GF-D8 (cell line): ENCODE data around the gene PITPNC1.
"Not testable (repeated sequence)": the region's sequence is repeated elsewhere in the genome, so short reads cannot be mapped to it uniquely, and the experiment has no call there.

ENCODE experiments used
- DNase-seq: peaks from one replicate; lab custom pipeline; 2025; lab: John Stamatoyannopoulos, UW

PITPNC1 gene

GRCh38 chr17:67369676-67370075 lies 7.4 kb upstream of the PITPNC1 start:
- DNase-seq = no peak

GRCh38 chr17:67372751-67373150 lies 4.3 kb upstream of the PITPNC1 start:
- DNase-seq = no peak

GRCh38 chr17:67374329-67375053 lies 2.6 kb upstream of the PITPNC1 start:
- peak; percentile 59 for DNase-seq

GRCh38 chr17:67375054-67375427 lies 2.0 kb upstream of the PITPNC1 start:
- DNase-seq = no peak

- DNase-seq = no peak
These were observed 1.4 kb upstream of the PITPNC1 start for GRCh38 chr17:67375716-67376115.

- DNase-seq = no peak
These were observed 705 bp upstream of the PITPNC1 start for GRCh38 chr17:67376415-67376736.

GRCh38 chr17:67377488-67378453 lies 690 bp downstream of the PITPNC1 start:
- DNase-seq = peak; percentile 16

- peak; percentile 35 for DNase-seq
These were observed 1.6 kb downstream of the PITPNC1 start for GRCh38 chr17:67378454-67379250.

GRCh38 chr17:67379251-67379630 lies 2.2 kb downstream of the PITPNC1 start:
- DNase-seq = no peak

- DNase-seq = no peak
These were observed 4.8 kb downstream of the PITPNC1 start for GRCh38 chr17:67381929-67382257.

GRCh38 chr17:67385122-67385988 lies 8.3 kb downstream of the PITPNC1 start:
- DNase-seq = no peak

GRCh38 chr17:67386965-67387551 lies 10.0 kb downstream of the PITPNC1 start:
- DNase-seq = no peak

- not testable (repeated sequence) for DNase-seq
These were observed 11.5 kb downstream of the PITPNC1 start for GRCh38 chr17:67388536-67388935.

GRCh38 chr17:67388986-67389385 lies 11.9 kb downstream of the PITPNC1 start:
- DNase-seq = no peak

GRCh38 chr17:67390006-67390645 lies 13.0 kb downstream of the PITPNC1 start:
- DNase-seq = no peak

GRCh38 chr17:67390646-67391361 lies 13.7 kb downstream of the PITPNC1 start:
- DNase-seq = no peak

GRCh38 chr17:67392111-67392510 lies 15.0 kb downstream of the PITPNC1 start:
- DNase-seq = no peak

GRCh38 chr17:67393809-67394397 lies 16.8 kb downstream of the PITPNC1 start:
- DNase-seq = no peak

- no peak for DNase-seq
These were observed 22.6 kb downstream of the PITPNC1 start for GRCh38 chr17:67399676-67400075.

- DNase-seq = peak; percentile 13
These were observed 23.1 kb downstream of the PITPNC1 start for GRCh38 chr17:67400193-67400592.
